ENCODE measurements around the gene C5orf34.
"Not testable (repeated sequence)": the region's sequence is repeated elsewhere in the genome, so short reads cannot be mapped to it uniquely, and the experiment has no call there.

C5orf34 gene

DNA sequence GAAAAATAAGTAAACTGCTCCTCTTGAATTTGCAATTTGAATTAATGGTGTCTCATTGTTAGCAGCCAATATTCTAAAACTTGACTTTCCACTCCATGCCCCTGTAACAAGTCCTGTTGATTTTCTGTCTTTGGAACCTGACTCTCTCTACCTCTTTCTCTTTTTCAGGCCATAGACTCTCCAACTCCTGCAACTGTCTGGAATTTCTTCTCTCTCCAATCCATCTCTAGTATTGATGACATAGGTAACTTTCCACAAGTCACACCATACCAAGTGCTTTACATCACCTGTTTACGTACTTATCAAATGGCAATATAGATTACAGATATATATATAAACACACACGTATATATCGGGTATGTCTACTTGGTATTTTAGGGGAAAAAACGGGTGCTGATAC is 923 bp downstream of the C5orf34 start:
- no peak for TF ChIP-seq EZH2phosphoT487 (conservative IDR thresholded peaks at IDR 0.05; ENCODE audit: low read length)
- TF ChIP-seq, protein P1, sequence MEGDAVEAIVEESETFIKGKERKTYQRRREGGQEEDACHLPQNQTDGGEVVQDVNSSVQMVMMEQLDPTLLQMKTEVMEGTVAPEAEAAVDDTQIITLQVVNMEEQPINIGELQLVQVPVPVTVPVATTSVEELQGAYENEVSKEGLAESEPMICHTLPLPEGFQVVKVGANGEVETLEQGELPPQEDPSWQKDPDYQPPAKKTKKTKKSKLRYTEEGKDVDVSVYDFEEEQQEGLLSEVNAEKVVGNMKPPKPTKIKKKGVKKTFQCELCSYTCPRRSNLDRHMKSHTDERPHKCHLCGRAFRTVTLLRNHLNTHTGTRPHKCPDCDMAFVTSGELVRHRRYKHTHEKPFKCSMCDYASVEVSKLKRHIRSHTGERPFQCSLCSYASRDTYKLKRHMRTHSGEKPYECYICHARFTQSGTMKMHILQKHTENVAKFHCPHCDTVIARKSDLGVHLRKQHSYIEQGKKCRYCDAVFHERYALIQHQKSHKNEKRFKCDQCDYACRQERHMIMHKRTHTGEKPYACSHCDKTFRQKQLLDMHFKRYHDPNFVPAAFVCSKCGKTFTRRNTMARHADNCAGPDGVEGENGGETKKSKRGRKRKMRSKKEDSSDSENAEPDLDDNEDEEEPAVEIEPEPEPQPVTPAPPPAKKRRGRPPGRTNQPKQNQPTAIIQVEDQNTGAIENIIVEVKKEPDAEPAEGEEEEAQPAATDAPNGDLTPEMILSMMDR (IDR thresholded peaks at IDR 0.05; ENCODE audit: insufficient read depth, low read length, poor library complexity, severe bottlenecking), result no peak
- no peaks in the 10 kb centered on the region for H3K36me3 ChIP-seq (ENCODE audit: low read length)
- H3K4me3 ChIP-seq (ENCODE audit: insufficient read depth, low read length, poor library complexity, severe bottlenecking), result peak overlapping the region; percentile 86
- H4K20me1 ChIP-seq (ENCODE audit: low read depth, low read length), result no peaks in the 10 kb centered on the region
- no peaks in the 10 kb centered on the region for H3K9me2 ChIP-seq (replicated peaks; ENCODE audit: insufficient read depth, low read length)
- H2AFZ ChIP-seq (ENCODE audit: low read depth, low read length, severe bottlenecking), result no peak overlapping the region
- H3K9ac ChIP-seq (ENCODE audit: low read length), result peak overlapping the region; percentile 89
- no peaks in the 10 kb centered on the region for H3K27me3 ChIP-seq (ENCODE audit: low read length)
- H3K9me3 ChIP-seq (ENCODE audit: insufficient read depth, low read length), result no peaks in the 10 kb centered on the region
- H3K27ac ChIP-seq (ENCODE audit: low read depth, low read length), result peak overlapping the region; percentile 84
- H3K79me2 ChIP-seq (ENCODE audit: insufficient read depth, low read length), result peaks cover 28% of the 10 kb centered on the region
- peaks cover 7% of the 10 kb centered on the region; the same call in 1 of the 2 replicates for H3F3A ChIP-seq (ENCODE audit: insufficient read depth)
- H3K4me2 ChIP-seq (ENCODE audit: low read depth, low read length, poor library complexity, severe bottlenecking), result peak overlapping the region; percentile 96

DNA sequence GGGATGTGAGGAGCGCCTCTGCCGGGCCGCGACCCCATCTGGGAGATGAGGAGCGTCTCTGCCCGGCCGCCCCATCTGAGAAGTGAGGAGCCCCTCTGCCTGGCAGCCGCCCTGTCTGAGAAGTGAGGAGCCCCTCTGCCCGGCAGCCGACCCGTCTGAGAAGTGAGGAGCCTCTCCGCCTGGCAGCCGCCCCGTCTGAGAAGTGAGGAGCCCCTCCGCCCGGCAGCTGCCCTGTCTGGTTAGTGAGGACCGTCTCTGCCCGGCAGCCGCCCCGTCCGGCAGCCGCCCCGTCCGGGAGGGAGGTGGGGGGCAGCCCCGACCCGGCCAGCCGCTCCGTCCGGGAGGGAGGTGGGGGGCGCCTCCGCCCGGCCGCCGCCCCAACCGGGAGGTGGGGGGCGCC is 3.9 kb downstream of the C5orf34 start:
- H3K4me3 ChIP-seq (ENCODE audit: insufficient read depth, low read length, poor library complexity, severe bottlenecking); H3K9ac ChIP-seq (ENCODE audit: low read length); H3K27me3 ChIP-seq (ENCODE audit: low read length); H3K4me2 ChIP-seq (ENCODE audit: low read depth, low read length, poor library complexity, severe bottlenecking); H3K9me2 ChIP-seq (replicated peaks; ENCODE audit: insufficient read depth, low read length); H4K20me1 ChIP-seq (ENCODE audit: low read depth, low read length); H3K27ac ChIP-seq (ENCODE audit: low read depth, low read length); H3F3A ChIP-seq (ENCODE audit: insufficient read depth); H2AFZ ChIP-seq (ENCODE audit: low read depth, low read length, severe bottlenecking); H3K9me3 ChIP-seq (ENCODE audit: insufficient read depth, low read length): not testable (repeated sequence)
- H3K79me2 ChIP-seq (ENCODE audit: insufficient read depth, low read length), result peaks cover 28% of the 10 kb centered on the region
- peaks cover 23% of the 10 kb centered on the region; the same call in 1 of the 2 replicates for H3K36me3 ChIP-seq (ENCODE audit: low read length)

DNA sequence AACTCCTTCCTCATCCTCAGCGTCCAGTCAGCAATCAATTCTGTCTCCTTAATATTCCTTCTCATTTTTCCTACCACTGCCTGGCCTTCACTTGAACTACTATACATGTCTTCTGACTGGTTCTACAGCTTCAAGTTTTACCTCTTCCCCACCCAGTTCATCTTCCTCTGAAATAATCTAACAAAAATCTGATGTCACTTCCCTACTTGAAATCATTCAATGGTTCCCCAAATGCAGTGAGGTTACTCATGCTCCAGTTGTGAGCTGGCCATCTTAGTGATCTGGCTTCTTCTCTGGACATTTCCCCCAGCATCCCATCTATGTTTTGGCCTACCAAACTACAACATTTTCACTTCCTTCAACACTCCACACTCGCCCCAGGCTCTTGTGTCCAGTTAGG is 16.4 kb downstream of the C5orf34 start:
- no peaks in the 10 kb centered on the region for H3K9me2 ChIP-seq (replicated peaks; ENCODE audit: insufficient read depth, low read length)
- H3F3A ChIP-seq (ENCODE audit: insufficient read depth), result no peaks in the 10 kb centered on the region
- no peak overlapping the region for H3K9ac ChIP-seq (ENCODE audit: low read length)
- H3K4me2 ChIP-seq (ENCODE audit: low read depth, low read length, poor library complexity, severe bottlenecking), result no peak overlapping the region
- H3K79me2 ChIP-seq (ENCODE audit: insufficient read depth, low read length), result no peaks in the 10 kb centered on the region
- no peaks in the 10 kb centered on the region for H4K20me1 ChIP-seq (ENCODE audit: low read depth, low read length)
- no peaks in the 10 kb centered on the region for H3K27me3 ChIP-seq (ENCODE audit: low read length)
- TF ChIP-seq EZH2phosphoT487 (conservative IDR thresholded peaks at IDR 0.05; ENCODE audit: low read length), result no peak
- TF ChIP-seq, protein P1 (IDR thresholded peaks at IDR 0.05; ENCODE audit: insufficient read depth, low read length, poor library complexity, severe bottlenecking), result no peak
- no peak overlapping the region for H2AFZ ChIP-seq (ENCODE audit: low read depth, low read length, severe bottlenecking)
- peaks cover 26% of the 10 kb centered on the region for H3K36me3 ChIP-seq (ENCODE audit: low read length)
- no peaks in the 10 kb centered on the region for H3K9me3 ChIP-seq (ENCODE audit: insufficient read depth, low read length)
- H3K27ac ChIP-seq (ENCODE audit: low read depth, low read length), result no peak overlapping the region
- no peak overlapping the region for H3K4me3 ChIP-seq (ENCODE audit: insufficient read depth, low read length, poor library complexity, severe bottlenecking)

DNA sequence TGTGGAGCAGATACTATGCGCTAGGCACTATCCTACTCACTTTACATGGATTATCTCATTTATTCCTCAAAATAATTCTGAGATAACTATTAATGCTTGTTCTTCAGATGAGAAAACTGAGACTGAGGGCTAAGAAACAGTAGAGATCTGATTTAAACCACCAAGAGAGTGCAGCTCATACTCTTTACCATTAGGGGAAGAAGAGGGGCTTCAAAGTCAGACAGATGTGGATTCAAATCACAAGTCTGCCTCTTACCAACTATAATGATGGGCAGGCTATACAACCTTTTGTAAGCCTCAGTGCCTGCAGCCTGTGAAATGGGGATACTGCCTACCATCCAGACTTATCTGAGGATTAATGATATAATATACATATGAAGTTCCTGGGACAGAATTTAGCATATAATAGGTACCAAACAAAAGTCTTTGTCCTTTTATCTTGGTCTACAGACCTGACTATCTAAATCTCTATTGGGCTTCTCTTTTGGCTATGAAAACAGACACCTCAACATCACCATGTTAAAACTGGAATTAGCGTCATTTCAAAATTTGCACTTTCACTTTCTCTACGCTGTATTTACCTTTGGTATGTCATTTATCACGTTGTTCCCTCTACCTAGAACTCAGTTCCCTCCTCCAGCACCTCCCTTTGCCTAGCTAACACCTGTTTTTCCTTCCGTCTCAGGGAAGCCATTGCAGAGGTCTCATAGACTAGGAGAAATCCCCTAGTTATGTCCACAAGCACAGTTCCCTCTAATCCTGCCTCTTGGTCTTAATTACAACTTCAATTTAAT is 17.4 kb downstream of the C5orf34 start:
- Histone ChIP-seq H2AFZ (ENCODE audit: low read depth, low read length, severe bottlenecking) (no peak overlapping the region), H3K36me3 (ENCODE audit: low read length) (peaks cover 33% of the 10 kb centered on the region), H3F3A (ENCODE audit: insufficient read depth) (no peaks in the 10 kb centered on the region), H3K9ac (ENCODE audit: low read length) (no peak overlapping the region), H3K9me2 (replicated peaks; ENCODE audit: insufficient read depth, low read length) (no peaks in the 10 kb centered on the region), H3K9me3 (ENCODE audit: insufficient read depth, low read length) (no peaks in the 10 kb centered on the region), H3K27ac (ENCODE audit: low read depth, low read length) (no peak overlapping the region), H3K4me2 (ENCODE audit: low read depth, low read length, poor library complexity, severe bottlenecking) (no peak overlapping the region), H3K27me3 (ENCODE audit: low read length) (no peaks in the 10 kb centered on the region), H3K79me2 (ENCODE audit: insufficient read depth, low read length) (no peaks in the 10 kb centered on the region), H3K4me3 (ENCODE audit: insufficient read depth, low read length, poor library complexity, severe bottlenecking) (no peak overlapping the region), H4K20me1 (ENCODE audit: low read depth, low read length) (no peaks in the 10 kb centered on the region)
- TF ChIP-seq, protein P1 (IDR thresholded peaks at IDR 0.05; ENCODE audit: insufficient read depth, low read length, poor library complexity, severe bottlenecking), result no peak
- TF ChIP-seq EZH2phosphoT487 (conservative IDR thresholded peaks at IDR 0.05; ENCODE audit: low read length), result no peak
